HCT116 (cell line): ENCODE results near the gene UBE2S. TPM values are rescaled to one million over a fixed set of nuclear protein-coding genes. Genes with fewer than 3 reads are reported as not detected.
"Not testable (repeated sequence)": the region's sequence is repeated elsewhere in the genome, so short reads cannot be mapped to it uniquely, and the experiment has no call there.

Experiments used
- ATAC-seq: fragments of 200-7000 bp; cut with Tn5 transposase; 2 replicates; pipeline ENCODE4 v1.9.1; 2020; ENCODE audit warnings: mild to moderate bottlenecking, moderate library complexity
- BruUV-seq: library from RNA; stranded (reverse); fragments of 400-500 nt; replicated peaks from 2 replicates; lab custom pipeline; 2021; lab: Mats Ljungman, UMichigan
- CTCF ChIA-PET: fragments of 300-600 bp; sonication (Branson Sonifier 250); formaldehyde crosslinking; loops from one replicate; lab custom pipeline; 2021; ENCODE audit warnings: antibody characterized with exemption; lab: Charles Lee
- POLR2A ChIA-PET: fragments of 300-600, 350-600 bp; sonication (Branson Sonifier 250); formaldehyde crosslinking; loops from one replicate; lab custom pipeline; 2021; ENCODE audit warnings: antibody characterized with exemption; lab: Charles Lee
- RAD21 ChIA-PET, 2 experiments: fragments of 300-600 bp; sonication (Branson Sonifier 250); formaldehyde crosslinking; loops; one replicate each; lab custom pipeline; 2023; ENCODE audit warnings: low total read pairs in 2 of 2; ENCODE audit not compliant: uncharacterized antibody in 2 of 2, unreplicated experiment in 2 of 2, low non-redundant PET in 1 of 2; lab: Charles Lee
- DNase-seq: peaks from one replicate; pipeline ENCODE4 v3.0.0-alpha.2; 2010; ENCODE audit warnings: low read depth, low spot score
- H2AFZ ChIP-seq: fragments of 200-600 bp; shearing (Covaris generic), sonication (generic); 2 replicates; pipeline ENCODE4 v1.6.1; 2017; ENCODE audit warnings: low read depth, mixed run types, mixed read lengths, antibody characterized with exemption, low read length; ENCODE audit not compliant: poor library complexity, severe bottlenecking
- H3K27ac ChIP-seq: 2 replicates; pipeline ENCODE4 v1.5.1; 2012; ENCODE audit warnings: low read depth, low read length
- H3K27me3 ChIP-seq: fragments of 200-600 bp; sonication (generic); 2 replicates; pipeline ENCODE4 v1.6.1; 2016; ENCODE audit warnings: mixed run types, low read length, mixed read lengths; ENCODE audit not compliant: insufficient read depth
- H3K36me3 ChIP-seq, 2 experiments: fragments of 200-500 bp in 1 of 2; fragments of 200-600 bp in 1 of 2; sonication (Bioruptor generic) in 1 of 2; sonication (generic) in 1 of 2; 2 replicates each; pipeline versions ENCODE4 v1.5.1 to v1.6.1; 2014 to 2016; ENCODE audit warnings: low read length in 2 of 2, inconsistent platforms in 1 of 2, mixed read lengths in 1 of 2, mixed run types in 1 of 2; ENCODE audit not compliant: insufficient read depth in 2 of 2, control insufficient read depth in 1 of 2
- H3K4me1 ChIP-seq, 2 experiments: fragments of 200-600 bp in 1 of 2; sonication (generic) in 1 of 2; 2 replicates each; pipeline versions ENCODE4 v1.5.1 to v1.6.1; 2012 to 2017; ENCODE audit warnings: low read length in 2 of 2, inconsistent platforms in 1 of 2, mild to moderate bottlenecking in 1 of 2, mixed read lengths in 1 of 2, mixed run types in 1 of 2, moderate library complexity in 1 of 2; ENCODE audit not compliant: insufficient read depth in 2 of 2, control insufficient read depth in 1 of 2
- H3K4me2 ChIP-seq: fragments of 200-600 bp; sonication (generic); 2 replicates; pipeline ENCODE4 v1.6.1; 2017; ENCODE audit warnings: mixed run types, low read length, mixed read lengths
- H3K4me3 ChIP-seq, 2 experiments: fragments of 200-600 bp in 1 of 2; sonication (generic) in 1 of 2; replicated peaks in 1 of 2; 2 replicates each; pipeline ENCODE4 v1.5.1; 2011 to 2016; ENCODE audit warnings: low read length in 2 of 2, control low read depth in 1 of 2, low read depth in 1 of 2, mild to moderate bottlenecking in 1 of 2, mixed read lengths in 1 of 2, mixed run types in 1 of 2
- H3K79me2 ChIP-seq: fragments of 200-600 bp; sonication (generic); 2 replicates; pipeline ENCODE4 v1.6.1; 2017; ENCODE audit warnings: mild to moderate bottlenecking, mixed run types, low read length, moderate library complexity, mixed read lengths; ENCODE audit not compliant: insufficient read depth
- H3K9ac ChIP-seq: fragments of 200-600 bp; sonication (generic); 2 replicates; pipeline ENCODE4 v1.6.1; 2016; ENCODE audit warnings: low read length, mixed read lengths
- H3K9me2 ChIP-seq: fragments of 200-600 bp; sonication (generic), shearing (Covaris generic); 2 replicates; pipeline ENCODE4 v1.6.1; 2017; ENCODE audit warnings: mixed run types, mild to moderate bottlenecking, moderate library complexity; ENCODE audit not compliant: insufficient read depth
- H3K9me3 ChIP-seq, 2 experiments: fragments of 200-500 bp in 1 of 2; fragments of 200-600 bp in 1 of 2; sonication (Bioruptor generic) in 1 of 2; sonication (generic) in 1 of 2; 2 replicates each; pipeline ENCODE4 v1.6.1; 2014 to 2017; ENCODE audit warnings: low read length in 2 of 2, mixed read lengths in 2 of 2, inconsistent platforms in 1 of 2, low read depth in 1 of 2, mild to moderate bottlenecking in 1 of 2, mixed run types in 1 of 2, moderate library complexity in 1 of 2; ENCODE audit not compliant: control insufficient read depth in 1 of 2, insufficient read depth in 1 of 2
- H4K20me1 ChIP-seq: fragments of 200-600 bp; sonication (generic), shearing (Covaris generic); 2 replicates; pipeline ENCODE4 v1.6.1; 2017; ENCODE audit warnings: mixed run types, mild to moderate bottlenecking, moderate library complexity; ENCODE audit not compliant: insufficient read depth
- ATF3 ChIP-seq: IDR thresholded peaks from 2 replicates; pipeline ENCODE4 v1.6.1; 2012
- CBX3 ChIP-seq: IDR thresholded peaks from 2 replicates; pipeline ENCODE4 v1.6.1; 2012; ENCODE audit warnings: low read depth
- CEBPB ChIP-seq: IDR thresholded peaks from 2 replicates; pipeline ENCODE4 v1.6.1; 2012; ENCODE audit warnings: low read depth
- EZH2 ChIP-seq: fragments of 200-600 bp; sonication (generic); IDR thresholded peaks from 2 replicates; pipeline ENCODE4 v1.6.1; 2017; ENCODE audit warnings: antibody characterized with exemption, mixed run types
- EZH2phosphoT487 ChIP-seq: fragments of 200-600 bp; IDR thresholded peaks from 2 replicates; pipeline ENCODE4 v1.6.1; 2018; ENCODE audit warnings: antibody characterized with exemption, borderline replicate concordance
- FOSL1 ChIP-seq: IDR thresholded peaks from 2 replicates; pipeline ENCODE4 v1.6.1; 2012; ENCODE audit warnings: low read depth
- POLR2AphosphoS5 ChIP-seq: IDR thresholded peaks from 2 replicates; pipeline ENCODE4 v1.6.1; 2011; ENCODE audit warnings: mild to moderate bottlenecking, low read depth, low read length, moderate library complexity
- SIN3A ChIP-seq: IDR thresholded peaks from 2 replicates; pipeline ENCODE4 v1.6.1; 2012; ENCODE audit warnings: low read depth
- TCF7L2 ChIP-seq: IDR thresholded peaks from 2 replicates; pipeline ENCODE4 v1.7.0; 2011; ENCODE audit warnings: borderline replicate concordance, inconsistent platforms; ENCODE audit not compliant: insufficient read depth, insufficient read length; ENCODE audit errors: extremely low read depth
- ZBTB33 ChIP-seq: IDR thresholded peaks from 2 replicates; pipeline ENCODE4 v1.6.1; 2011; ENCODE audit warnings: mild to moderate bottlenecking, low read length, moderate library complexity; ENCODE audit not compliant: insufficient replicate concordance; ENCODE audit errors: extremely low read depth
- ZFX ChIP-seq: fragments of 450-650 bp; IDR thresholded peaks from 2 replicates; pipeline ENCODE4 v1.6.1; 2017
- intact Hi-C: fragments of 100-400 bp; cut with micrococcal nuclease; formaldehyde crosslinking; loops from 2 replicates; pipeline ENCODE4 v1.10.0; 2022
- total RNA-seq: library from RNA; stranded (reverse); gene quantifications from one replicate; pipeline ENCODE4 v1.2.1, GENCODE V29; 2021; ENCODE audit not compliant: unreplicated experiment
- TF ChIP-seq, protein P1 (sequence below), 3 experiments: fragments of 200-600 bp in 1 of 3; sonication (generic) in 1 of 3; IDR thresholded peaks in 2 of 3; conservative IDR thresholded peaks in 1 of 3; 2 replicates each; pipeline ENCODE4 v1.5.1; 2012 to 2017; ENCODE audit warnings: low read depth in 2 of 3, low read length in 2 of 3, antibody characterized with exemption in 1 of 3, borderline replicate concordance in 1 of 3, control low read depth in 1 of 3, mild to moderate bottlenecking in 1 of 3, mixed read lengths in 1 of 3, mixed run types in 1 of 3, moderate library complexity in 1 of 3; ENCODE audit not compliant: insufficient read depth in 1 of 3
- TF ChIP-seq, protein P2 (sequence below): IDR thresholded peaks from 2 replicates; pipeline ENCODE4 v1.6.1; 2012

The UBE2S gene
- total RNA-seq, 1 experiment from 2014 or later: 515 TPM

GRCh38 chr19:55421281-55421680 lies 13.7 kb upstream of the UBE2S start:
- H3K79me2 ChIP-seq, CTCF ChIA-PET, H3K27ac ChIP-seq, DNase-seq, intact Hi-C loops, H3K9me3 ChIP-seq, ATAC-seq, H3K9me2 ChIP-seq, H3K4me3 ChIP-seq, H3K4me1 ChIP-seq, RAD21 ChIA-PET, H3K36me3 ChIP-seq, H4K20me1 ChIP-seq, H3K27me3 ChIP-seq, H3K9ac ChIP-seq, H2AFZ ChIP-seq, BruUV-seq, H3K4me2 ChIP-seq: not testable (repeated sequence)
- POLR2A ChIA-PET: interaction anchor here (0.9 to 1.9 kb wide), 2 partner anchors 14 to 82 kb away, joined by 3 to 4 read pairs; partner anchors contain the start of genes KMT5C and UBE2S

GRCh38 chr19:55419624-55420236 lies 12.1 kb upstream of the UBE2S start:
- TF ChIP-seq ATF3: no peak
- no peak for TF ChIP-seq CEBPB
- no peak for TF ChIP-seq TCF7L2
- no peak for TF ChIP-seq POLR2AphosphoS5
- no peak for TF ChIP-seq EZH2phosphoT487
- TF ChIP-seq EZH2: no peak
- TF ChIP-seq, protein P1, sequence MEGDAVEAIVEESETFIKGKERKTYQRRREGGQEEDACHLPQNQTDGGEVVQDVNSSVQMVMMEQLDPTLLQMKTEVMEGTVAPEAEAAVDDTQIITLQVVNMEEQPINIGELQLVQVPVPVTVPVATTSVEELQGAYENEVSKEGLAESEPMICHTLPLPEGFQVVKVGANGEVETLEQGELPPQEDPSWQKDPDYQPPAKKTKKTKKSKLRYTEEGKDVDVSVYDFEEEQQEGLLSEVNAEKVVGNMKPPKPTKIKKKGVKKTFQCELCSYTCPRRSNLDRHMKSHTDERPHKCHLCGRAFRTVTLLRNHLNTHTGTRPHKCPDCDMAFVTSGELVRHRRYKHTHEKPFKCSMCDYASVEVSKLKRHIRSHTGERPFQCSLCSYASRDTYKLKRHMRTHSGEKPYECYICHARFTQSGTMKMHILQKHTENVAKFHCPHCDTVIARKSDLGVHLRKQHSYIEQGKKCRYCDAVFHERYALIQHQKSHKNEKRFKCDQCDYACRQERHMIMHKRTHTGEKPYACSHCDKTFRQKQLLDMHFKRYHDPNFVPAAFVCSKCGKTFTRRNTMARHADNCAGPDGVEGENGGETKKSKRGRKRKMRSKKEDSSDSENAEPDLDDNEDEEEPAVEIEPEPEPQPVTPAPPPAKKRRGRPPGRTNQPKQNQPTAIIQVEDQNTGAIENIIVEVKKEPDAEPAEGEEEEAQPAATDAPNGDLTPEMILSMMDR (IDR thresholded peaks at IDR 0.05 in 2 of 3, conservative IDR thresholded peaks at IDR 0.05 in 1 of 3; ENCODE audit: borderline replicate concordance in 1 of 3, insufficient read depth in 1 of 3, low read depth in 2 of 3, low read length in 2 of 3): no peak
- TF ChIP-seq FOSL1: no peak
- no peak for TF ChIP-seq ZBTB33
- no peak for TF ChIP-seq CBX3
- TF ChIP-seq SIN3A: no peak
- TF ChIP-seq, protein P2, sequence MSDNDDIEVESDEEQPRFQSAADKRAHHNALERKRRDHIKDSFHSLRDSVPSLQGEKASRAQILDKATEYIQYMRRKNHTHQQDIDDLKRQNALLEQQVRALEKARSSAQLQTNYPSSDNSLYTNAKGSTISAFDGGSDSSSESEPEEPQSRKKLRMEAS: no peak
- no peak for TF ChIP-seq ZFX
- no TSS peak for BruUV-seq
- Histone ChIP-seq H3K79me2 (no peaks in the 10 kb centered on the region), H4K20me1 (no peaks in the 10 kb centered on the region), H3K9ac (no peak overlapping the region), H3K36me3 (no peaks in the 10 kb centered on the region), H3K4me1 (peaks cover 2 to 6% of the 10 kb centered on the region in 2 experiments; a peak in 1 of 4 replicates), H3K9me3 (no peaks in the 10 kb centered on the region), H3K27me3 (no peaks in the 10 kb centered on the region), H2AFZ (no peak overlapping the region), H3K27ac (no peak overlapping the region; the same call in 1 of the 2 replicates), H3K4me2 (no peak overlapping the region), H3K4me3 (no peak overlapping the region), H3K9me2 (no peaks in the 10 kb centered on the region)
- ChIA-PET POLR2A (interaction anchor here (1.9 kb wide), 1 partner anchor 12 kb away, joined by 4 read pairs; the partner anchor contains the start of gene UBE2S), RAD21 (no interaction called here), CTCF (no interaction called here)
- ATAC-seq (no peak), DNase-seq (no peak)
- intact Hi-C loops: no loop called here
